Measurements from ENCODE around the gene CELSR1.

CELSR1 gene

GRCh38 chr22:46534177-46534776, 3.1 kb downstream of the CELSR1 start:
- Histone ChIP-seq H3K4me1 (ENCODE audit: control insufficient read depth in 1 of 2, insufficient read depth in 2 of 2, low read length in 2 of 2) (peaks cover 6 to 12% of the 10 kb centered on the region in 2 donors), H3K36me3 (ENCODE audit: control insufficient read depth in 1 of 2, insufficient read depth in 2 of 2, low read length in 2 of 2) (no peaks in the 10 kb centered on the region), H3K27ac (ENCODE audit: low read length) (no peak overlapping the region), H3K9me3 (ENCODE audit: control insufficient read depth in 1 of 2, low read length in 2 of 2) (no peaks in the 10 kb centered on the region), H3K4me3 (ENCODE audit: low read depth in 1 of 2, low read length in 2 of 2) (no peak overlapping the region), H3K27me3 (ENCODE audit: low read depth, low read length) (peaks cover 23% of the 10 kb centered on the region)

DNA sequence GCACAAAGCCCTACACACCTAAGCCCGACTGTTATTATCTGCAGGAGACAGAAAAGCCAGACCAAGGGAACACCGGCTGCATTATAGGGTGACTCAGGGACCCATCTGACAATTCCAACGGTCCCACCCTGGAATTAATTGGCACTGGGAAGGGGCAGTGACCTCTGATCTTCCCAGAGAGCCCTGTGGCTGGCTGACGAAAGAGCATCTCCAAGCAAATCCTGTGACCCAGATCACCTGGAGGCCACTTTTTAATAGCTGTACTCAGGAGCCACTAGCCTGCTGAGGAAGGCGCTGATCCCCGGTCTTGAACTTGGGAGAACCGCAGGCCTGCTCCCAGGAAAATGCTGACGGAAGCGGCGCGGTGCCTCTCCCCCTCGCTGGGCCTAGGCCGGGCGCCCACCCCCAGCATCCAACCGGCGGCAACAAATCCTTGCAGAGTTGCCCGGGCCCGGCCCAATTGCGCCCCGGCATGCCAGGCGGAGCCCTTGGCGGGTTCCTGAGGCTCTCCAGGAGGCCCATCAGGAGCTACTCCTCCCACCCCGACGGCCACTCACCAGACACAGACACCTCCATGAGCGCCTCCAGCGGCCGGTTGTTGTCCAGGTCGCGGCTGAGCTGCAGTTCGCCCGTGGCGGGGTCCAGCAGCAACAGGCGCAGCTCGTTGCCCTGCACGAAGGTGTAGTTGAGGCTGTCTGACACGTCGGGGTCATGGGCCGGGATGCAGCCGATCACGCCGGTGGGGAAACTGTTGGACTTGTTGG, 4.2 kb downstream of the CELSR1 start:
- Histone ChIP-seq H3K9me3 (ENCODE audit: control insufficient read depth in 1 of 2, low read length in 2 of 2) (no peaks in the 10 kb centered on the region), H3K27me3 (ENCODE audit: low read depth, low read length) (peaks cover 14% of the 10 kb centered on the region), H3K4me1 (ENCODE audit: control insufficient read depth in 1 of 2, insufficient read depth in 2 of 2, low read length in 2 of 2) (peaks cover 0 to 7% of the 10 kb centered on the region in 2 donors), H3K36me3 (ENCODE audit: control insufficient read depth in 1 of 2, insufficient read depth in 2 of 2, low read length in 2 of 2) (no peaks in the 10 kb centered on the region), H3K4me3 (ENCODE audit: low read depth in 1 of 2, low read length in 2 of 2) (no peak overlapping the region), H3K27ac (ENCODE audit: low read length) (no peak overlapping the region)

- no peaks in the 10 kb centered on the region for H3K4me1 ChIP-seq (ENCODE audit: control insufficient read depth in 1 of 2, insufficient read depth in 2 of 2, low read length in 2 of 2)
- H3K27me3 ChIP-seq (ENCODE audit: low read depth, low read length), result peaks cover 10% of the 10 kb centered on the region
- no peaks in the 10 kb centered on the region for H3K36me3 ChIP-seq (ENCODE audit: control insufficient read depth in 1 of 2, insufficient read depth in 2 of 2, low read length in 2 of 2)
- no peaks in the 10 kb centered on the region for H3K9me3 ChIP-seq (ENCODE audit: control insufficient read depth in 1 of 2, low read length in 2 of 2)
- H3K4me3 ChIP-seq (ENCODE audit: low read depth in 1 of 2, low read length in 2 of 2), result no peak overlapping the region
- H3K27ac ChIP-seq (ENCODE audit: low read length), result no peak overlapping the region
These were observed 5.0 kb downstream of the CELSR1 start for GRCh38 chr22:46532416-46532815.

DNA sequence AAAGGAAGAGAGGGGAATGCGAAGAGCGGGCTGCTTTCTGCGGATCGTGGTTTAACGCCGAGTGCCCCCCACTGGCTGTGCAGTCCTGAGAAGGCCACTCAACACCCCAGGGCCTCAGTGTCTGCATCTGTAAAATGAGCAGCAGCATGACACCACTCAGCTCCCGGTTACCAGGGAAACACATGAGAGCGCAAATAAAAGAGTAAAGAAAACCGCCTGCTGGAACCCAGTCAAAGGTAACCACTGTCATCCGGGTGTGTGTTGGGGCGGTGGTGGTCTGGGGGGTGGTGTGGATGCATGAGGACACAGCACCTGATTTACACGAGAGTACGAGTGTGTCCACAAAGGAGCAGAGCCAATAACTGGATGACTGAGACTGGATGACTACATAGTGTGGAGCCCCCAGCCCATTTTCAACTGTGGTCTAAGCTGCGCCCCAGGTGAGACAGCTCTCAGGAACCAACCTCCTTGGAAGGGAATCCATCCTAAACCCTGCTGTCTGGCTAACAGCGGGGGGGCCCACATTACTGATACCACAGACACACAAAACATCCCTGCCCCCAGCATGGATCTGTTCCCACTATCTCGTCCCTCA, 5.7 kb downstream of the CELSR1 start:
- no peaks in the 10 kb centered on the region for H3K9me3 ChIP-seq (ENCODE audit: control insufficient read depth in 1 of 2, low read length in 2 of 2)
- H3K4me3 ChIP-seq (ENCODE audit: low read depth in 1 of 2, low read length in 2 of 2), result no peak overlapping the region
- H3K36me3 ChIP-seq (ENCODE audit: control insufficient read depth in 1 of 2, insufficient read depth in 2 of 2, low read length in 2 of 2), result no peaks in the 10 kb centered on the region
- no peak overlapping the region for H3K27ac ChIP-seq (ENCODE audit: low read length)
- no peaks in the 10 kb centered on the region for H3K4me1 ChIP-seq (ENCODE audit: control insufficient read depth in 1 of 2, insufficient read depth in 2 of 2, low read length in 2 of 2)
- peaks cover 10% of the 10 kb centered on the region for H3K27me3 ChIP-seq (ENCODE audit: low read depth, low read length)

- Histone ChIP-seq H3K27me3 (ENCODE audit: low read depth, low read length) (no peaks in the 10 kb centered on the region), H3K4me1 (ENCODE audit: control insufficient read depth in 1 of 2, insufficient read depth in 2 of 2, low read length in 2 of 2) (no peaks in the 10 kb centered on the region), H3K27ac (ENCODE audit: low read length) (no peak overlapping the region), H3K36me3 (ENCODE audit: control insufficient read depth in 1 of 2, insufficient read depth in 2 of 2, low read length in 2 of 2) (no peaks in the 10 kb centered on the region), H3K9me3 (ENCODE audit: control insufficient read depth in 1 of 2, low read length in 2 of 2) (no peaks in the 10 kb centered on the region), H3K4me3 (ENCODE audit: low read depth in 1 of 2, low read length in 2 of 2) (no peak overlapping the region)
These were observed 9.3 kb downstream of the CELSR1 start for GRCh38 chr22:46528121-46528610.

DNA sequence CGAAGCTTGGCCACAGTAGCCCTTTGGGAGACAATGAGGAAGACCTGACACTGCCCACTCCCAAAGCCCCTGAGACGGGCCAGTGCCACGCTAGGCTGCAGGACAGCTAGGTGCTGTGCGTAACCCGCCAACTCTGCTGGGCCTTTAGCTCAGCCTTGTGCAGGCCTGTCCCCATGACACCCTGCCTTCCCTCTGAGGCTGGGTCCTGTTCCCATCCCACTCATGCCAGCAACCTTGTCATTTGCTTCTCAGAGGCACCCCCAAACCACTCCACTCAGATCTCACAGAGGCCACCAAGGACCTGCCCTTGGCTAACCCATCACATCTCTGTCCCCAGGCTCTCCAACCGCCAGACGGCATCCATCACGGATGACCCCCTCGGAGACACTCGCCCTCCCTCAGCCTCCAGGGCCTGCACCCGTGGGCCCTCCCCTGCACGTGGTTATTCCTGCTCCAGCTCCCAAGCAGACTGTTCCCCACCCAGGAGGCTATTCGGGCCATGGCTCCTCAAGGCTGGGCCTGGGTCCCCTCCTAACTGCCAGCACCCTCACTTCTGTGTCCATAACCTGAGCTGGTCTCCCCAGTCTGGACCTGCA, 11.1 kb downstream of the CELSR1 start:
- no peaks in the 10 kb centered on the region for H3K9me3 ChIP-seq (ENCODE audit: control insufficient read depth in 1 of 2, low read length in 2 of 2)
- no peak overlapping the region for H3K27ac ChIP-seq (ENCODE audit: low read length)
- no peak overlapping the region for H3K4me3 ChIP-seq (ENCODE audit: low read depth in 1 of 2, low read length in 2 of 2)
- H3K27me3 ChIP-seq (ENCODE audit: low read depth, low read length), result no peaks in the 10 kb centered on the region
- H3K36me3 ChIP-seq (ENCODE audit: control insufficient read depth in 1 of 2, insufficient read depth in 2 of 2, low read length in 2 of 2), result no peaks in the 10 kb centered on the region
- H3K4me1 ChIP-seq (ENCODE audit: control insufficient read depth in 1 of 2, insufficient read depth in 2 of 2, low read length in 2 of 2), result no peaks in the 10 kb centered on the region

- Histone ChIP-seq H3K4me1 (ENCODE audit: control insufficient read depth in 1 of 2, insufficient read depth in 2 of 2, low read length in 2 of 2) (no peaks in the 10 kb centered on the region), H3K27ac (ENCODE audit: low read length) (no peak overlapping the region), H3K36me3 (ENCODE audit: control insufficient read depth in 1 of 2, insufficient read depth in 2 of 2, low read length in 2 of 2) (no peaks in the 10 kb centered on the region), H3K9me3 (ENCODE audit: control insufficient read depth in 1 of 2, low read length in 2 of 2) (no peaks in the 10 kb centered on the region), H3K27me3 (ENCODE audit: low read depth, low read length) (no peaks in the 10 kb centered on the region), H3K4me3 (ENCODE audit: low read depth in 1 of 2, low read length in 2 of 2) (no peak overlapping the region)
These were observed 11.8 kb downstream of the CELSR1 start for GRCh38 chr22:46525389-46526243.

GRCh38 chr22:46524203-46524740, 13.1 kb downstream of the CELSR1 start:
- H3K27ac ChIP-seq (ENCODE audit: low read length), result no peak overlapping the region
- H3K27me3 ChIP-seq (ENCODE audit: low read depth, low read length), result no peaks in the 10 kb centered on the region
- no peaks in the 10 kb centered on the region for H3K36me3 ChIP-seq (ENCODE audit: control insufficient read depth in 1 of 2, insufficient read depth in 2 of 2, low read length in 2 of 2)
- no peaks in the 10 kb centered on the region for H3K4me1 ChIP-seq (ENCODE audit: control insufficient read depth in 1 of 2, insufficient read depth in 2 of 2, low read length in 2 of 2)
- no peak overlapping the region for H3K4me3 ChIP-seq (ENCODE audit: low read depth in 1 of 2, low read length in 2 of 2)
- H3K9me3 ChIP-seq (ENCODE audit: control insufficient read depth in 1 of 2, low read length in 2 of 2), result no peaks in the 10 kb centered on the region

- no peaks in the 10 kb centered on the region for H3K27me3 ChIP-seq (ENCODE audit: low read depth, low read length)
- H3K4me3 ChIP-seq (ENCODE audit: low read depth in 1 of 2, low read length in 2 of 2), result no peak overlapping the region
- no peaks in the 10 kb centered on the region for H3K9me3 ChIP-seq (ENCODE audit: control insufficient read depth in 1 of 2, low read length in 2 of 2)
- H3K4me1 ChIP-seq (ENCODE audit: control insufficient read depth in 1 of 2, insufficient read depth in 2 of 2, low read length in 2 of 2), result no peaks in the 10 kb centered on the region
- H3K27ac ChIP-seq (ENCODE audit: low read length), result no peak overlapping the region
- H3K36me3 ChIP-seq (ENCODE audit: control insufficient read depth in 1 of 2, insufficient read depth in 2 of 2, low read length in 2 of 2), result no peaks in the 10 kb centered on the region
These were observed 14.6 kb downstream of the CELSR1 start for GRCh38 chr22:46522797-46523196.

DNA sequence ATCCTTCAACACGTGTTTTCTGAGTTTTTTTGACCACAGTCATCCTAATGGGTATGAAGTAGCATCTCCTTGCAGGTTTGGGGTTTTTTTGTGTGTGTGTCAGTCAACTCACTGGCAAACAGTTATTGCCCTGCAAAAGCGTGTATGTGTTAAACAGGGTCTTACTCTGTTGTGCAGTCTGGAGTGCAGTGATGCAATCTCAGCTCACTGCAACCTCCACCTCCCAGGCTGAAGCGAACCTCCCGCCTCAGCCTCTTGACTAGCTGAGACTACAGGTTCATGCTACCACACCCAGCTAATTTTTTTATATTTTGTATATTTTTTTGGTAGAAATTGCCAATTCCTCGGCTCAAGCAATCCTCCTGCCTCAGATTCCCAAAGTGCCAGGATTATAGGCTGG, 15.4 kb downstream of the CELSR1 start:
- Histone ChIP-seq H3K4me3 (ENCODE audit: low read depth in 1 of 2, low read length in 2 of 2) (no peak overlapping the region), H3K4me1 (ENCODE audit: control insufficient read depth in 1 of 2, insufficient read depth in 2 of 2, low read length in 2 of 2) (no peaks in the 10 kb centered on the region), H3K9me3 (ENCODE audit: control insufficient read depth in 1 of 2, low read length in 2 of 2) (no peaks in the 10 kb centered on the region), H3K36me3 (ENCODE audit: control insufficient read depth in 1 of 2, insufficient read depth in 2 of 2, low read length in 2 of 2) (no peaks in the 10 kb centered on the region), H3K27ac (ENCODE audit: low read length) (no peak overlapping the region), H3K27me3 (ENCODE audit: low read depth, low read length) (no peaks in the 10 kb centered on the region)

All from muscle layer of duodenum (tissue), 2 donors.